Measurements from ENCODE around the gene TUBGCP2.

Gene TUBGCP2

DNA sequence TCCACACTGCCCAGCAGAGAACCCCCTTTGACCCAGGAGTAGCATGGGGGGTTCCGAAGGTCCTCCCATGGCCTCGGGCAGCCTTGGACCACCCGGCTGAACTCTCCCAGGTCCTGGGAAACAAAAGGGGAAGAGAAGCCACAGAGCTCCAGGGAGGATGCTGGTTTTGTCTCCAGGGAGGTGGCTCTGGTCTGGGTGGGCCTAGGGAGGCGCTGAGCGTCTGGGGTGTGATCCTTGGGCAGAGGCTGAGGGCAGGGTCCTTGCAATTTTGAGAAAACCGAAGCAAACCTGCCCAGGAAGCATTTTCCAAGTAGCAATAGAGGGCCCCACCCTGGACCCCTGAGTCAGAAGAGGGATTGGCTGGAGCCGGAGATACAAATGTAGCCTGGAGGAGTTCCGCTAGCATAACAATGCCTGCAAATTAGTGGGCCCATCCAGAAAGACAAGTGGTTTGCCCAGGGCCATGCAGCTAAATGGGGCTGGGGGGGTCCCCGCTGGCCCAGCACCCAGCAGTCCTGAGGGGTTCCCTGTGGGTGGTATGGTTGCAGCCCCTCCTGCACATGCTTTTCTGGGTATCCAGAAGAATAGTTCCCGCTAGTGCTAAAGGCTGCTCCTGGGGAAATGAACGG is 76.6 kb downstream of the TUBGCP2 start:
- H3K4me3 ChIP-seq (ENCODE audit: low read depth, low read length) = no peak overlapping the region
- no peak for DNase-seq (ENCODE audit: low read depth)
- in situ Hi-C loops (cut with HindIII; ENCODE audit: low sequenced_read_pairs) = no loop called here
- TF ChIP-seq, protein P1, sequence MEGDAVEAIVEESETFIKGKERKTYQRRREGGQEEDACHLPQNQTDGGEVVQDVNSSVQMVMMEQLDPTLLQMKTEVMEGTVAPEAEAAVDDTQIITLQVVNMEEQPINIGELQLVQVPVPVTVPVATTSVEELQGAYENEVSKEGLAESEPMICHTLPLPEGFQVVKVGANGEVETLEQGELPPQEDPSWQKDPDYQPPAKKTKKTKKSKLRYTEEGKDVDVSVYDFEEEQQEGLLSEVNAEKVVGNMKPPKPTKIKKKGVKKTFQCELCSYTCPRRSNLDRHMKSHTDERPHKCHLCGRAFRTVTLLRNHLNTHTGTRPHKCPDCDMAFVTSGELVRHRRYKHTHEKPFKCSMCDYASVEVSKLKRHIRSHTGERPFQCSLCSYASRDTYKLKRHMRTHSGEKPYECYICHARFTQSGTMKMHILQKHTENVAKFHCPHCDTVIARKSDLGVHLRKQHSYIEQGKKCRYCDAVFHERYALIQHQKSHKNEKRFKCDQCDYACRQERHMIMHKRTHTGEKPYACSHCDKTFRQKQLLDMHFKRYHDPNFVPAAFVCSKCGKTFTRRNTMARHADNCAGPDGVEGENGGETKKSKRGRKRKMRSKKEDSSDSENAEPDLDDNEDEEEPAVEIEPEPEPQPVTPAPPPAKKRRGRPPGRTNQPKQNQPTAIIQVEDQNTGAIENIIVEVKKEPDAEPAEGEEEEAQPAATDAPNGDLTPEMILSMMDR (IDR thresholded peaks at IDR 0.05; ENCODE audit: low read depth, low read length, missing control alignments) = no peak

DNA sequence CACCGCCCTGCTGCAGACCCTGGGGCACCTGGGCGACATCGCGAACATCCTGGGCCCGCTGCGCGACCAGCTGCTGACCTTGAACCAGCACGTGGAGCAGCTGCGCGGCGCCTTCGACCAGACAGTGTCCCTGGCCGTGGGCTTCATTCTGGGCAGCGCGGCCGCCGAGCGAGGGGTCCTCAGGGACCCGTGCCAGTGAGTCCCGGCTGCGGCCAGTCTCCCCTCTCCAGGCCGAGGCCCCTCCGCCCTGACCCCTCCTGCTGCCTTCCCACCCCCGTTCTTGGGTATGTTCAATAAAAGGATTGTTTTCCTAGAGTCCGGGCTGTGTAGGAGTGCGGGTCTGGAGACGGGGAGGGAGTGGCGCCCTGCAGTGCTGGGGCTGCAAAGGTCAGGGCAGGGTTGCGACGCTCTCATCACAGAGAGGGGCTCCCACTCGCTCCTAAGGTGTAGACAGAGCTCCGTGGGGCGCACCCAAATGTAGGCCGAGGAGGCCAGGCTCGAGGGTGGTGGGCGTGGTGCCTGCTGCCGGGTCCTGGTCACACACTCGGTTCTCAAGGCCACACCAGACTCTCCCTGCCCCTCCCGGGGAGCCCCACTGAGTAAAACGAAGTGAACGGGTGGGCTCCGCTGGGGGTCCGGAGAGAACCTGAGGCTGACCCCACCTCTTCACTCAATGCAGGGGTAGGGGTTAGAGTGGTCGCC is 77.3 kb downstream of the TUBGCP2 start:
- in situ Hi-C loops (cut with HindIII; ENCODE audit: low sequenced_read_pairs) = no loop called here
- TF ChIP-seq, protein P1 (IDR thresholded peaks at IDR 0.05; ENCODE audit: low read depth, low read length, missing control alignments) = no peak
- H3K4me3 ChIP-seq (ENCODE audit: low read depth, low read length) = no peak overlapping the region
- DNase-seq (ENCODE audit: low read depth) = no peak

DNA sequence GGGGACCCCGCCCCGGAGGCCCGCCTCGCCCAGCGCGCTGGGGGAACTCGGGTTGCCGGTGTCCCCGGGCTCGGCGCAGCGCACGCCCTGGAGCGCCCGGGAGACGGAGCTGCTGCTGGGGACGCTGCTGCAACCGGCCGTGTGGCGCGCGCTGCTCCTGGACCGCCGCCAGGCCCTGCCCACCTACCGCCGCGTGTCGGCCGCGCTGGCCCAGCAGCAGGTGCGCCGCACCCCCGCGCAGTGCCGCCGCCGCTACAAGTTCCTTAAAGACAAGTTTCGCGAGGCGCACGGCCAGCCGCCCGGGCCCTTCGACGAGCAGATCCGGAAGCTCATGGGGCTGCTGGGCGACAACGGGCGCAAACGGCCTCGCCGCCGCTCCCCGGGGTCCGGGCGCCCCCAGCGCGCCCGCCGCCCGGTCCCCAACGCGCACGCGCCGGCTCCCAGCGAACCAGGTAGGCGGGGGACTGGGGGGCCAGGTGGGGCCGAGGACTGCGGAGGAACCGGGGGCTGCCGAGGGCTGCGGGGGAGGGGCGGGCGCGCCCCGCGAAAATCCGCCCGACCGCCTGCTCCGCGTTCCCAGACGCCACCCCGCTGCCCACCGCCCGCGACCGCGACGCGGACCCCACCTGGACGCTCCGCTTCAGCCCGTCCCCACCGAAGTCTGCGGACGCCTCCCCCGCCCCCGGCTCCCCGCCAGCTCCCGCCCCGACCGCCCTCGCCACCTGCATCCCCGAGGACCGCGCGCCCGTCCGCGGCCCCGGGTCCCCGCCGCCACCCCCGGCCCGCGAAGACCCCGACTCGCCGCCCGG is 78.1 kb downstream of the TUBGCP2 start:
- DNase-seq (ENCODE audit: low read depth) = no peak
- in situ Hi-C loops (cut with HindIII; ENCODE audit: low sequenced_read_pairs) = no loop called here
- H3K4me3 ChIP-seq (ENCODE audit: low read depth, low read length) = no peak overlapping the region
- TF ChIP-seq, protein P1 (IDR thresholded peaks at IDR 0.05; ENCODE audit: low read depth, low read length, missing control alignments) = no peak

DNA sequence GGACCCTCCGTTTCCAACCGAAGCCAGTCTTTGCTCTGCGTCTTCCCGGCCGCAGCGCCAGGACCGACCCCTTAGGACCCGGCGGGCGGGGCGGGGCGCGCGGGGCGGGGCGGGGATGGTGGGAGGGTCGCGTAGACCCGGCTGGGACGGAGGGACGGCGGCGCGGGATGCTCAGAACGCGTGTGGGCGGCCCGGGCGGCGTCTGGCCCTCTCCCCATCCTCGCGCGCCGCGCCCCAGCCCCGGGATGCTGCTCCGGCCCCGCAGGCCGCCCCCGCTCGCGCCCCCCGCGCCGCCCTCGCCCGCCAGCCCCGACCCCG is 78.7 kb downstream of the TUBGCP2 start, which contains the start of gene UTF1:
TSS of gene UTF1 (plus strand) at position 174 of the 318 bp plus-strand sequence. CDS start at position 246, 72 bp downstream.
- in situ Hi-C loops (cut with HindIII; ENCODE audit: low sequenced_read_pairs) = no loop called here
- TF ChIP-seq, protein P1 (IDR thresholded peaks at IDR 0.05; ENCODE audit: low read depth, low read length, missing control alignments) = no peak
- DNase-seq (ENCODE audit: low read depth) = no peak
- no peak within 1 kb of the TSS for H3K4me3 ChIP-seq (ENCODE audit: low read depth, low read length)

DNA sequence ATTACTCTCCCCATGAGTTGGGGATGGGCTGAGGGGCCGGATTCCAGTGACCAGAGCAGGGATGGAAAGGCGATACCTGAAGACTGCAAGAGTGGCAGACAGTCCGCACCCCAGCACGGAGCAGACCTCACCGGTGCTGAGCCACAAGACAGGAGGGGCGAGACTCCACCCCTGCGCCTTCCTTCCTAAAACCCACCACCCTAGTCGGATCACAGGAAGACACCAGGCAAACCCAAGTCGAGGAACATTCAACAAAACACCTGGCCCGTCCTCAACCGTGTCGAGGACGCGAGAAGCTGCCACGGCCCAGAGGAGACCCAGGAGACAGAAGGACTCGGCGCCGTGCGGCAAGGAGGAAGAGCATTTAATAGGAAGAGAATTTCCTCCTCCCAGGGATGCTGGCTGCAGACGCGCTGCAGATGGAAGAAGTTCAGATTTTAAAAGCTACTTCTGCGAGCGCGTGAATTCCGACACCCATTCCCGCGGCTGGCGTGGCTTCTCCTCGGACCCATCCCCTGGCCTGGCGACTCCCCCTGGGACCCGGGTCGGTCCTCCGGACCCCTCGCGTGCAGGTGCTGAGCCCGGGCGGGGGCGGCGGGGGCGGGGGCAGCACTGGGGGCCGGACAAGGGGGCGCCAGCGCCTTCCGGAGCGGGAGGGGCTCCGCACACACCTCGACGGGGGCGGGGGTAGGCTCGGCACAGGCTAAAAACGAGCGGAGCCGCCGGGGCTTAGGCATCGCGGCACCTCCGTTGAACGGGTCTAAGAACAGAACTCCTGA is 79.2 kb downstream of the TUBGCP2 start:
- no peak overlapping the region for H3K4me3 ChIP-seq (ENCODE audit: low read depth, low read length)
- TF ChIP-seq, protein P1 (IDR thresholded peaks at IDR 0.05; ENCODE audit: low read depth, low read length, missing control alignments) = no peak
- in situ Hi-C loops (cut with HindIII; ENCODE audit: low sequenced_read_pairs) = no loop called here
- no peak for DNase-seq (ENCODE audit: low read depth)
